GM12891 (cell line): ENCODE results near the gene CRIP2.

Experiments
- POLR2A ChIP-seq: IDR thresholded peaks from 2 replicates; pipeline ENCODE4 v1.6.1; 2011; ENCODE audit warnings: low read depth, low read length, control low read depth
- POLR2AphosphoS5 ChIP-seq: IDR thresholded peaks from 2 replicates; pipeline ENCODE4 v1.6.1; 2011; ENCODE audit warnings: low read depth, low read length, control low read depth
- TAF1 ChIP-seq: IDR thresholded peaks from 2 replicates; pipeline ENCODE4 v1.6.1; 2011; ENCODE audit warnings: low read depth, low read length, control low read depth

DNA sequence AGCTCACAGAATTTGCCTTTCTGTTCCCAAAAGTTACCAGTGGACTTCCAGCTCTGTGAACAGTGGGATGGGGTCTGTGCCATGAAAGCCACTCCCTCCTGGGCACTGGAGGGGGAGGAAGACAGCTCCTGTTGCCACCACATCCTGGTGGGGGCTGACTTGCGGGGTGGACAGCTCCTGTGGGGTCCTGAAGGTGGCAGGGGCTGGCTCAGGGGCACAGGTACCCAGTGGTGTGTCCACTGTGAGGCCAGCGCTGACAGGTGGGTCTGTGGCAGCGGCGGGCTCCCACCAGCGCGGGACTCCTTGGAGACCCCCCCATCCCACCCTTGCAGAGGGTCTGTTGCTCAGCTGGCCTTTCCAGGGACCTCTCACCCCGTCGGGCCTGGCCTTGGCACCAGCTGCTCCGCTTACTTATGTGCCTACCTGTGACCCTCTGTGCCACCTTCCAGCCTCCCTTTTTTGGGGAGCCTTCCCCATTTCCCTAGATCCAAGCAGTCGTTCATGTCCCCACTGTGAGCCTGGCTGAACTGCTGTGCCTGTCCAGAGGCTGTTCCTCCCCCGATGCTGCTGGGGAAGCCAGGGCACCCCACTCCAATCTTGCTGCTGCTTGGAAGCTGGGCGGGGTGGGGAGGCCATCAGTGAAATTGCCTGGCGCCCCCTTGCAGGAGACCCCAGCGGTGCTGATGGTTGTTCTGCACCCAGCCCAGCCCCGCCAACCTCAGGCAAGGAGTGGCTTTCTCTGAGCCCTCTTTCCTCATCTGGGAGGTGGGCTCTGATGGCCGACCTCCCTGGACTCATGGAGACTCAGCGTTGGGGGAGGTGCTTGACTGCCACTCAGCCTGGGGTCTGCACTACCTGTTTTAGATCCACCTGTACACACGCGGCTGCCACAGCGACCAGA, 18.6 kb downstream of the CRIP2 start:
- no peak for TF ChIP-seq POLR2AphosphoS5
- no peak for TF ChIP-seq POLR2A
- TF ChIP-seq TAF1, result no peak
